B cell (primary cell): ENCODE measurements around the gene AADAT. TPM values are rescaled to one million over a fixed set of nuclear protein-coding genes. Genes with fewer than 3 reads are reported as not detected.

ENCODE experiments used
- ATAC-seq: fragments of 200-7000 bp; cut with Tn5 transposase; one replicate; pipeline ENCODE4 v1.10.0; 2021; ENCODE audit warnings: low read depth, mild to moderate bottlenecking, moderate number of reproducible peaks, moderate library complexity
- CTCF ChIA-PET: fragments of 350-600 bp; sonication (Branson Sonifier 250); formaldehyde crosslinking; loops from one replicate; lab custom pipeline; 2021; ENCODE audit warnings: antibody characterized with exemption, inconsistent platforms; lab: Charles Lee
- POLR2A ChIA-PET: fragments of 350-600 bp; sonication (Branson Sonifier 250); formaldehyde crosslinking; loops from one replicate; lab custom pipeline; 2021; ENCODE audit warnings: antibody characterized with exemption; lab: Charles Lee
- DNase-seq: peaks from one replicate; pipeline ENCODE4 v3.0.0; 2013
- H2AFZ ChIP-seq: 2 replicates; pipeline ENCODE4 v1.6.1; 2012; ENCODE audit warnings: mild to moderate bottlenecking, low read depth, low read length; ENCODE audit not compliant: insufficient read depth, poor library complexity, severe bottlenecking
- H3K27ac ChIP-seq, 2 donors: 1 replicate in 1 of 2; 2 replicates in 1 of 2; pipeline ENCODE4 v1.5.1; 2012 to 2013; ENCODE audit warnings: low read length in 2 of 2, mild to moderate bottlenecking in 2 of 2, moderate library complexity in 1 of 2
- H3K27me3 ChIP-seq, 4 experiments: fragments of 200-600 bp in 1 of 4; sonication (generic) in 1 of 4; replicated peaks in 1 of 4; 1 replicate in 2 of 4; 2 replicates in 2 of 4; pipeline versions ENCODE4 v1.6.1 to v1.7.0; 2013 to 2016; ENCODE audit warnings: low read length in 3 of 4, mild to moderate bottlenecking in 2 of 4, mixed read lengths in 1 of 4, moderate library complexity in 1 of 4; ENCODE audit not compliant: insufficient read depth in 4 of 4, control insufficient read depth in 3 of 4; ENCODE audit errors: control extremely low read depth in 1 of 4
- H3K36me3 ChIP-seq, 2 experiments: replicated peaks in 1 of 2; 1 replicate in 1 of 2; 2 replicates in 1 of 2; pipeline versions ENCODE4 v1.6.1 to v1.7.1; 2013; ENCODE audit warnings: low read length in 1 of 2; ENCODE audit not compliant: insufficient read depth in 2 of 2, control insufficient read depth in 1 of 2; ENCODE audit errors: control extremely low read depth in 1 of 2, extremely low read depth in 1 of 2
- H3K4me1 ChIP-seq, 2 donors: fragments of 200-600 bp in 1 of 2; sonication (generic) in 1 of 2; 1 replicate in 1 of 2; 2 replicates in 1 of 2; pipeline versions ENCODE4 v1.5.1 to v1.6.1; 2013 to 2017; ENCODE audit warnings: low read length in 2 of 2; ENCODE audit not compliant: control insufficient read depth in 2 of 2, insufficient read depth in 2 of 2
- H3K4me2 ChIP-seq: replicated peaks from 2 replicates; pipeline ENCODE3; 2012; ENCODE audit warnings: mild to moderate bottlenecking, low read depth, low read length; ENCODE audit not compliant: poor library complexity, severe bottlenecking
- H3K4me3 ChIP-seq, 5 experiments: fragments of 200-600 bp in 1 of 5; sonication (generic) in 1 of 5; 1 replicate in 3 of 5; 2 replicates in 2 of 5; pipeline versions ENCODE4 v1.5.1 to v1.7.0; 2011 to 2016; ENCODE audit warnings: low read length in 4 of 5, mild to moderate bottlenecking in 4 of 5, low read depth in 2 of 5, control low read depth in 1 of 5, moderate library complexity in 1 of 5; ENCODE audit not compliant: insufficient read depth in 1 of 5; ENCODE audit errors: control extremely low read depth in 1 of 5, extremely low read depth in 1 of 5
- H3K79me2 ChIP-seq: fragments of 200-600 bp; sonication (generic); one replicate; pipeline ENCODE4 v1.6.0; 2016; ENCODE audit warnings: low read length; ENCODE audit not compliant: control insufficient read depth, insufficient read depth
- H3K9ac ChIP-seq: fragments of 200-600 bp; sonication (generic); 2 replicates; pipeline ENCODE4 v1.6.1; 2017; ENCODE audit warnings: mild to moderate bottlenecking, low read length, moderate library complexity
- H3K9me3 ChIP-seq, 3 donors: one replicate each; pipeline versions ENCODE4 v1.6.1 to v1.7.1; 2013; ENCODE audit warnings: low read length in 2 of 3; ENCODE audit not compliant: control insufficient read depth in 2 of 3, insufficient read depth in 1 of 3; ENCODE audit errors: control extremely low read depth in 1 of 3
- H4K20me1 ChIP-seq: 2 replicates; pipeline ENCODE4 v1.6.0; 2012; ENCODE audit warnings: mild to moderate bottlenecking, low read length; ENCODE audit not compliant: insufficient read depth, control insufficient read depth, poor library complexity, severe bottlenecking
- H3K27ac Mint-ChIP-seq: one replicate; pipeline ENCODE4 v1.8.0; 2021; ENCODE audit warnings: mixed read lengths
- H3K27me3 Mint-ChIP-seq: one replicate; pipeline ENCODE4 v1.8.0; 2021; ENCODE audit warnings: mixed read lengths
- H3K4me1 Mint-ChIP-seq: one replicate; pipeline ENCODE4 v1.8.0; 2021; ENCODE audit warnings: mixed read lengths
- H3K4me3 Mint-ChIP-seq: one replicate; pipeline ENCODE4 v1.8.0; 2021; ENCODE audit warnings: mixed read lengths
- H3K9me3 Mint-ChIP-seq: one replicate; pipeline ENCODE4 v1.8.0; 2022; ENCODE audit warnings: mixed read lengths; ENCODE audit not compliant: insufficient read depth
- CTCF ChIP-seq: fragments of 200-600 bp; IDR thresholded peaks from one replicate; pipeline ENCODE4 v1.8.0; 2022; ENCODE audit warnings: antibody characterized with exemption, mild to moderate bottlenecking
- EZH2 ChIP-seq: IDR thresholded peaks from 2 replicates; pipeline ENCODE4 v1.6.1; 2012; ENCODE audit warnings: borderline replicate concordance, low read depth, mild to moderate bottlenecking, moderate library complexity, low read length; ENCODE audit not compliant: insufficient read depth, poor library complexity, severe bottlenecking
- WGBS: methylation state at CpG from one replicate; pipeline ENCODE4 v1.1.5; 2013; ENCODE audit warnings: missing lambda C conversion rate; ENCODE audit not compliant: insufficient coverage; 5-methylcytosine and 5-hydroxymethylcytosine counted together
- intact Hi-C: fragments of 100-400 bp; cut with micrococcal nuclease; formaldehyde crosslinking; loops from one replicate; pipeline ENCODE4 v1.10.0; 2022
- polyA plus RNA-seq: library from polyadenylated mRNA; depleted of rRNA; stranded (reverse); fragments of >200 nt; gene quantifications from 2 replicates; pipeline ENCODE4 v1.2.3, GENCODE V29; 2012
- total RNA-seq, 2 donors: library from RNA; stranded (reverse); fragments of 120-200 nt in 1 of 2; gene quantifications; 1 replicate in 1 of 2; 2 replicates in 1 of 2; pipeline versions ENCODE4 v1.2.3 to v1.2.4, GENCODE V29; 2013 to 2022

Gene AADAT
- total and polyA plus RNA-seq, 2 donors (not counting 1 experiment from before 2014, with no cell fraction given), result not detected

GRCh38 chr4:170014359-170015011, 75.3 kb downstream of the AADAT start:
- POLR2A ChIA-PET, result no interaction called here
- Mint-ChIP-seq H3K27ac (no peak overlapping the region), H3K4me1 (peaks cover 4% of the 10 kb centered on the region)

More at GRCh38 chr4:170014359-170015011, 75.3 kb downstream of the AADAT start:
- Mint-ChIP-seq H3K27me3 (peaks cover 9% of the 10 kb centered on the region), H3K4me3 (no peak overlapping the region), H3K9me3 (no peaks in the 10 kb centered on the region)
- no peak overlapping the region for H2AFZ ChIP-seq
- no peak overlapping the region for H3K9ac ChIP-seq
- H3K4me1 ChIP-seq, result no peaks in the 10 kb centered on the region
- no peak for ATAC-seq
- H3K4me3 ChIP-seq, result no peak overlapping the region
- H3K27ac ChIP-seq, result no peak overlapping the region
- H3K79me2 ChIP-seq, result no peaks in the 10 kb centered on the region
- no peaks in the 10 kb centered on the region for H3K9me3 ChIP-seq
- H3K4me2 ChIP-seq, result no peak overlapping the region
- WGBS, result no CpG with 5 or more reads among the region's 6 CpGs
- no peaks in the 10 kb centered on the region for H4K20me1 ChIP-seq
- no peak for DNase-seq
- H3K27me3 ChIP-seq, result no peaks in the 10 kb centered on the region
- H3K36me3 ChIP-seq, result no peaks in the 10 kb centered on the region
- TF ChIP-seq EZH2 (no peak), CTCF (no peak)
- CTCF ChIA-PET, result interaction anchor here (0.9 kb wide), 1 partner anchor 11 kb away, joined by 5 read pairs; no protein-coding TSS in a partner anchor
- intact Hi-C loops, result no loop called here
